ENCODE data around the gene XRCC4.
"Not testable (repeated sequence)": the region's sequence is repeated elsewhere in the genome, so short reads cannot be mapped to it uniquely, and the experiment has no call there.

The XRCC4 gene

GRCh38 chr5:83255268-83255667 lies 177.9 kb downstream of the XRCC4 start:
- ChIA-PET POLR2A (no interaction called here), CTCF (interaction anchor here (0.8 kb wide), 1 partner anchor 26 kb away, joined by 3 read pairs; no protein-coding TSS in a partner anchor)
- peak; percentile 5 for DNase-seq (ENCODE audit: low read depth, low spot score)
- H3K4me3 ChIP-seq (ENCODE audit: low read depth, low read length) = no peak overlapping the region
- TF ChIP-seq, protein P1, sequence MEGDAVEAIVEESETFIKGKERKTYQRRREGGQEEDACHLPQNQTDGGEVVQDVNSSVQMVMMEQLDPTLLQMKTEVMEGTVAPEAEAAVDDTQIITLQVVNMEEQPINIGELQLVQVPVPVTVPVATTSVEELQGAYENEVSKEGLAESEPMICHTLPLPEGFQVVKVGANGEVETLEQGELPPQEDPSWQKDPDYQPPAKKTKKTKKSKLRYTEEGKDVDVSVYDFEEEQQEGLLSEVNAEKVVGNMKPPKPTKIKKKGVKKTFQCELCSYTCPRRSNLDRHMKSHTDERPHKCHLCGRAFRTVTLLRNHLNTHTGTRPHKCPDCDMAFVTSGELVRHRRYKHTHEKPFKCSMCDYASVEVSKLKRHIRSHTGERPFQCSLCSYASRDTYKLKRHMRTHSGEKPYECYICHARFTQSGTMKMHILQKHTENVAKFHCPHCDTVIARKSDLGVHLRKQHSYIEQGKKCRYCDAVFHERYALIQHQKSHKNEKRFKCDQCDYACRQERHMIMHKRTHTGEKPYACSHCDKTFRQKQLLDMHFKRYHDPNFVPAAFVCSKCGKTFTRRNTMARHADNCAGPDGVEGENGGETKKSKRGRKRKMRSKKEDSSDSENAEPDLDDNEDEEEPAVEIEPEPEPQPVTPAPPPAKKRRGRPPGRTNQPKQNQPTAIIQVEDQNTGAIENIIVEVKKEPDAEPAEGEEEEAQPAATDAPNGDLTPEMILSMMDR (IDR thresholded peaks at IDR 0.05; ENCODE audit: insufficient read depth, low read length, missing control alignments) = no peak

DNA sequence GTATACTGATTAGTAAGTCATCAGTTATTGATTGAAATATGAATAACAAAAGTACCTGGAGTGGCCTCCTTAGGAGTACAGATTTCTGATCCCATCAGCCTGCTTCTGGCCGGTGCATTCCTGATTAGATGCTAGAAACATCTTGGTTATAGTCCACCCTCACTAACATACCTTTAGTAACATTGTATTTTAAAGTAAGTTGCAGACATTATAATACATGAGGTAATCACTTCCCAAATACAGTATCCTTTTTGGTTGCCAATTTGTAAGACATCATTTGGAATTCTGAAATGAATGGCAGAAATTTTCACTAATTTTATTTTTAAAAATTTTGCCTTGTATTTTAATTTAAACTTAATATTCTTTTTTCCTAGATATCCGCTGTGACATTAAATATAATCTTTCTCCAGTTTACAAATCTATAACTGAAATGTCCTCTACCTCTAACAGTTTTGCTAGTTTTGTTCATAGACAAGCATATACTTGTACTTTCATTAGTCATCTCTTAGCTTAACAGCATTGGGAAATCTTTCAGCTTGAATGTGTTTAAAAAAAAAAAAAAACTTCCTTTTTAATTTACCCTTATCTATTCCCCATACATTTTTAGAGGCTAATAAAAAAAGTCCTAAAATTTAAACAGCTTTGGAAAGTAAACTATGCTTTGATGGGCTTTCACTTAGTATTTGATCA lies 178.9 kb downstream of the XRCC4 start:
- ChIA-PET POLR2A (no interaction called here), CTCF (interaction anchor here (0.8 kb wide), 1 partner anchor 25 kb away, joined by 3 read pairs; no protein-coding TSS in a partner anchor)
- H3K4me3 ChIP-seq (ENCODE audit: low read depth, low read length) = no peak overlapping the region
- TF ChIP-seq, protein P1 (IDR thresholded peaks at IDR 0.05; ENCODE audit: insufficient read depth, low read length, missing control alignments) = no peak
- DNase-seq (ENCODE audit: low read depth, low spot score) = no peak

DNA sequence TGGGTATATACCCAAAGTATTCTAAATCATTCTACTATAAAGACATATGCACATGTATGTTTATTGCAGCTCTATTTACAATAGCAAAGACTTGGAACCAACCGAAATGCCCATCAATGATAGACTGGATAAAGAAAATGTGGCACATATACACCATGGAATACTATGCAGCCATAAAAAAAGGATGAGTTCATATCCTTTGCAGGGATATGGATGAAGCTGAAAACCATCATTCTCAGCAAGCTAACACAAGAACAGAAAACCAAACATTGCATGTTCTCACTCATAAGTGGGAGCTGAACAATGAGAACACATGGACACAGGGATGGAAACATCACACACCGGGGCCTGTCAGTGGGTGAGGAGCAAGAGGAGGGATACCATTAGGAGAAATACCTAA lies 180.3 kb downstream of the XRCC4 start:
- DNase-seq (ENCODE audit: low read depth, low spot score); H3K4me3 ChIP-seq (ENCODE audit: low read depth, low read length); POLR2A ChIA-PET; CTCF ChIA-PET: not testable (repeated sequence)

GRCh38 chr5:83265318-83265717 lies 188.0 kb downstream of the XRCC4 start:
- ChIA-PET POLR2A (no interaction called here), CTCF (no interaction called here)
- no peak overlapping the region for H3K4me3 ChIP-seq (ENCODE audit: low read depth, low read length)
- TF ChIP-seq, protein P1 (IDR thresholded peaks at IDR 0.05; ENCODE audit: insufficient read depth, low read length, missing control alignments) = no peak
- no peak for DNase-seq (ENCODE audit: low read depth, low spot score)

DNA sequence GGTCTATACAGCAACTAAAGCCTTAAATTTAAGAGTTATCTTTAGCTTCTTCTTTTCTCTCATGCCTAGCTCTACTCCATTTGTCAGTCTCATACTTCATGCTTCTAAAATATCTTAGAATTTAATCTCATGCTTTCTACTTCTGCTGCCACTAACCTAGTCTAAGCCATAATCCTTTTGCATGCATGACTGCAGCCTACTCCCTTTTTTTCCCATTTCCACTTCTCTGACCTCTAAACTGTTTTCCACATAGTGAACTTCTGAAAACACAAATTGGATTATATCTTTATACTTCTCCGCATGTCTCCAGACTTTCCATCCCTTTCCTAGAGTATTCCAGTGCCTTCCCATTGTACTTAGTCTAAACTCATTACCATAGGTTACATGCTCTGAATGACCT lies 193.0 kb downstream of the XRCC4 start:
- TF ChIP-seq, protein P1 (IDR thresholded peaks at IDR 0.05; ENCODE audit: insufficient read depth, low read length, missing control alignments) = no peak
- POLR2A ChIA-PET = no interaction called here
- no peak overlapping the region for H3K4me3 ChIP-seq (ENCODE audit: low read depth, low read length)
- no peak for DNase-seq (ENCODE audit: low read depth, low spot score)
- CTCF ChIA-PET = no interaction called here

DNA sequence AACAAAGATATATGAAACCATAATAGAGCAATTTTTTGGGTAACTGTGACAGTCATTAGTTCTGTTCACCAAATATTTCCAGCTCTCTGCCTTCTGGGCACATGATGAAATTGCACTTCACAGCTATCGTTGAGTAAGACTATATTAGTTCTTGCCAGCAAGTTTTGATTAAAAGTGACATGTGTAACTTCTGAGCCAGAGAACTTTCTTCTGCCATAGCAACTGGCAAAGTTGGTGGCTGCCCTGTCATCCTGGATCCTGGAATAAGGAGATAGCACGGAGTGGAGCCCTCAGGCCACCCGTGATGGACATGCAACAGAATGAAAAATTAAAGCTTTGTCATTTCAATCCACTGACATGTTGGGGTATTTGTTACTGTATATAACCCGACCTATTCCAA lies 199.8 kb downstream of the XRCC4 start:
- H3K4me3 ChIP-seq (ENCODE audit: low read depth, low read length) = no peak overlapping the region
- ChIA-PET CTCF (no interaction called here), POLR2A (no interaction called here)
- DNase-seq (ENCODE audit: low read depth, low spot score) = no peak
- TF ChIP-seq, protein P1 (IDR thresholded peaks at IDR 0.05; ENCODE audit: insufficient read depth, low read length, missing control alignments) = no peak

- TF ChIP-seq, protein P1 (IDR thresholded peaks at IDR 0.05; ENCODE audit: insufficient read depth, low read length, missing control alignments) = no peak
- ChIA-PET CTCF (no interaction called here), POLR2A (no interaction called here)
- DNase-seq (ENCODE audit: low read depth, low spot score) = no peak
- no peak overlapping the region for H3K4me3 ChIP-seq (ENCODE audit: low read depth, low read length)
Observed at GRCh38 chr5:83277953-83278352, 200.6 kb downstream of the XRCC4 start.
